ENCODE results near the gene ARHGAP26. TPM values are rescaled to one million over a fixed set of nuclear protein-coding genes. Genes with fewer than 3 reads are reported as not detected.

Gene ARHGAP26
- total RNA-seq, 1 experiment from 2014 or later = 65.5 TPM

DNA sequence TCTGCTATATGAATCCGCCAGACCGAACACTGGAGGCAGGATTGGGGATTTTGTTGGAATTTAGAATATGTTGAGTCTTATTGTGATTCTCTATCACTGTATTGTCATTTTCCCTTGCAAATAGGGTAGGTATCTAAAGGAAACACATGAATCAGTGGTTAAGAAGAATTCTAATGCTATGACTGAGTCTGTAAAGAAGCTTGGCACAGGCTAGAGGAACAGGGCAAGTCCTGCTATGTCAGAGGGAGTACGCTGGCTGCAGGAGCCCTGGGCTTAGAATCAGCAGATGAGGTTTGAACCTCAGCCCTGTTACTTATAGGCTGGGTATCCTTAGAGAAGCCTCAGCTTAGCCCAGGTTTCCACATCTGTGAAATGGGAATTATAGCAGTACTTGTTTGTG is 435.2 kb downstream of the ARHGAP26 start:
- Histone ChIP-seq H3K4me1 (ENCODE audit: control insufficient read depth, insufficient read depth, low read length) (peaks cover 3% of the 10 kb centered on the region; the same call in 1 of the 2 replicates), H3K27ac (ENCODE audit: low read length) (peak overlapping the region; percentile 25), H3K36me3 (ENCODE audit: control insufficient read depth, insufficient read depth, low read length) (no peaks in the 10 kb centered on the region), H3K4me3 (ENCODE audit: low read depth in 2 of 2, low read length in 2 of 2) (no peak overlapping the region), H3K27me3 (ENCODE audit: control insufficient read depth, insufficient read depth, low read length) (no peaks in the 10 kb centered on the region), H3K9me3 (ENCODE audit: control insufficient read depth, insufficient read depth, low read depth, low read length) (no peaks in the 10 kb centered on the region)
- TF ChIP-seq, protein P1, sequence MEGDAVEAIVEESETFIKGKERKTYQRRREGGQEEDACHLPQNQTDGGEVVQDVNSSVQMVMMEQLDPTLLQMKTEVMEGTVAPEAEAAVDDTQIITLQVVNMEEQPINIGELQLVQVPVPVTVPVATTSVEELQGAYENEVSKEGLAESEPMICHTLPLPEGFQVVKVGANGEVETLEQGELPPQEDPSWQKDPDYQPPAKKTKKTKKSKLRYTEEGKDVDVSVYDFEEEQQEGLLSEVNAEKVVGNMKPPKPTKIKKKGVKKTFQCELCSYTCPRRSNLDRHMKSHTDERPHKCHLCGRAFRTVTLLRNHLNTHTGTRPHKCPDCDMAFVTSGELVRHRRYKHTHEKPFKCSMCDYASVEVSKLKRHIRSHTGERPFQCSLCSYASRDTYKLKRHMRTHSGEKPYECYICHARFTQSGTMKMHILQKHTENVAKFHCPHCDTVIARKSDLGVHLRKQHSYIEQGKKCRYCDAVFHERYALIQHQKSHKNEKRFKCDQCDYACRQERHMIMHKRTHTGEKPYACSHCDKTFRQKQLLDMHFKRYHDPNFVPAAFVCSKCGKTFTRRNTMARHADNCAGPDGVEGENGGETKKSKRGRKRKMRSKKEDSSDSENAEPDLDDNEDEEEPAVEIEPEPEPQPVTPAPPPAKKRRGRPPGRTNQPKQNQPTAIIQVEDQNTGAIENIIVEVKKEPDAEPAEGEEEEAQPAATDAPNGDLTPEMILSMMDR (IDR thresholded peaks at IDR 0.05) = no peak
- TF ChIP-seq, protein P2, sequence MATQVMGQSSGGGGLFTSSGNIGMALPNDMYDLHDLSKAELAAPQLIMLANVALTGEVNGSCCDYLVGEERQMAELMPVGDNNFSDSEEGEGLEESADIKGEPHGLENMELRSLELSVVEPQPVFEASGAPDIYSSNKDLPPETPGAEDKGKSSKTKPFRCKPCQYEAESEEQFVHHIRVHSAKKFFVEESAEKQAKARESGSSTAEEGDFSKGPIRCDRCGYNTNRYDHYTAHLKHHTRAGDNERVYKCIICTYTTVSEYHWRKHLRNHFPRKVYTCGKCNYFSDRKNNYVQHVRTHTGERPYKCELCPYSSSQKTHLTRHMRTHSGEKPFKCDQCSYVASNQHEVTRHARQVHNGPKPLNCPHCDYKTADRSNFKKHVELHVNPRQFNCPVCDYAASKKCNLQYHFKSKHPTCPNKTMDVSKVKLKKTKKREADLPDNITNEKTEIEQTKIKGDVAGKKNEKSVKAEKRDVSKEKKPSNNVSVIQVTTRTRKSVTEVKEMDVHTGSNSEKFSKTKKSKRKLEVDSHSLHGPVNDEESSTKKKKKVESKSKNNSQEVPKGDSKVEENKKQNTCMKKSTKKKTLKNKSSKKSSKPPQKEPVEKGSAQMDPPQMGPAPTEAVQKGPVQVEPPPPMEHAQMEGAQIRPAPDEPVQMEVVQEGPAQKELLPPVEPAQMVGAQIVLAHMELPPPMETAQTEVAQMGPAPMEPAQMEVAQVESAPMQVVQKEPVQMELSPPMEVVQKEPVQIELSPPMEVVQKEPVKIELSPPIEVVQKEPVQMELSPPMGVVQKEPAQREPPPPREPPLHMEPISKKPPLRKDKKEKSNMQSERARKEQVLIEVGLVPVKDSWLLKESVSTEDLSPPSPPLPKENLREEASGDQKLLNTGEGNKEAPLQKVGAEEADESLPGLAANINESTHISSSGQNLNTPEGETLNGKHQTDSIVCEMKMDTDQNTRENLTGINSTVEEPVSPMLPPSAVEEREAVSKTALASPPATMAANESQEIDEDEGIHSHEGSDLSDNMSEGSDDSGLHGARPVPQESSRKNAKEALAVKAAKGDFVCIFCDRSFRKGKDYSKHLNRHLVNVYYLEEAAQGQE (IDR thresholded peaks at IDR 0.05; ENCODE audit: insufficient read depth in 1 of 2, low read depth in 2 of 2, low read length in 1 of 2) = no peak
- TF ChIP-seq POLR2AphosphoS5 (IDR thresholded peaks at IDR 0.05; ENCODE audit: low read depth, low read length) (no peak), SIN3A (IDR thresholded peaks at IDR 0.05; ENCODE audit: borderline replicate concordance, insufficient read depth, low read depth, low read length) (no peak), TCF7L2 (IDR thresholded peaks at IDR 0.05; ENCODE audit: low read depth, low read length) (no peak)
- POLR2A ChIA-PET = interaction anchor here (0.5 kb wide), 1 partner anchor 282 kb away, joined by 3 read pairs; no protein-coding TSS in a partner anchor
- CTCF ChIA-PET = no interaction called here
- ATAC-seq (peak; percentile 70; the same call in 1 of the 2 replicates), DNase-seq (ENCODE audit: low read depth, low spot score) (no peak)
- in situ Hi-C loops (cut with HindIII; ENCODE audit: low pct_unique_long_range_greater_than_20kb, low sequenced_read_pairs) (no loop called here), intact Hi-C loops (cut with micrococcal nuclease; ENCODE audit: unreplicated experiment) (no loop called here)
- no TSS peak for BruUV-seq (replicated peaks)

DNA sequence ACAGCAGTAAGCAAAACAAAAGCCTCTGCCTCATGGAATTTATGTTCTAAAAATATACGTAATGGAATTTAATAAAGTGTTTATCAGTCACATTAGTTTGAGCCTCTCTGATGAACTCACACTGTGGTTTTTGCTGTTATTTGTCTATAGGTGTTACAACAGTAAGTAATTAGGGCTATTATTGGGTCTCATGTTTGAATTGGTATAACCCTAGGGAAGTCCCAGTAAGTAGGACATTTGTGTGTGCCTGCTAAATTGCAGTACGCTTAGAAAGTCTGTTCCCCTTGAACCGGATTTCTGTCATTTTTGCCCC is 435.7 kb downstream of the ARHGAP26 start:
- intact Hi-C loops (cut with micrococcal nuclease; ENCODE audit: unreplicated experiment) (no loop called here), in situ Hi-C loops (cut with HindIII; ENCODE audit: low pct_unique_long_range_greater_than_20kb, low sequenced_read_pairs) (no loop called here)
- Histone ChIP-seq H3K27ac (ENCODE audit: low read length) (no peak overlapping the region; the same call in 1 of the 2 replicates), H3K27me3 (ENCODE audit: control insufficient read depth, insufficient read depth, low read length) (no peaks in the 10 kb centered on the region), H3K4me3 (ENCODE audit: low read depth in 2 of 2, low read length in 2 of 2) (no peak overlapping the region), H3K36me3 (ENCODE audit: control insufficient read depth, insufficient read depth, low read length) (no peaks in the 10 kb centered on the region), H3K4me1 (ENCODE audit: control insufficient read depth, insufficient read depth, low read length) (peaks cover 3% of the 10 kb centered on the region; the same call in 1 of the 2 replicates), H3K9me3 (ENCODE audit: control insufficient read depth, insufficient read depth, low read depth, low read length) (no peaks in the 10 kb centered on the region)
- POLR2A ChIA-PET = interaction anchor here (0.5 kb wide), 1 partner anchor 283 kb away, joined by 3 read pairs; no protein-coding TSS in a partner anchor
- ATAC-seq (no peak), DNase-seq (ENCODE audit: low read depth, low spot score) (no peak)
- TF ChIP-seq POLR2AphosphoS5 (IDR thresholded peaks at IDR 0.05; ENCODE audit: low read depth, low read length) (no peak), TCF7L2 (IDR thresholded peaks at IDR 0.05; ENCODE audit: low read depth, low read length) (no peak), SIN3A (IDR thresholded peaks at IDR 0.05; ENCODE audit: borderline replicate concordance, insufficient read depth, low read depth, low read length) (no peak)
- TF ChIP-seq, protein P1 (IDR thresholded peaks at IDR 0.05) = no peak
- TF ChIP-seq, protein P2 (IDR thresholded peaks at IDR 0.05; ENCODE audit: insufficient read depth in 1 of 2, low read depth in 2 of 2, low read length in 1 of 2) = no peak
- CTCF ChIA-PET = no interaction called here
- no TSS peak for BruUV-seq (replicated peaks)
